NT2/D1 (cell line): ENCODE results near the gene PLCG1.

Experiments
- SUZ12 ChIP-seq: IDR thresholded peaks from 2 replicates; pipeline ENCODE4 v1.6.1; 2011; ENCODE audit not compliant: insufficient read length, insufficient read depth; ENCODE audit errors: extremely low read depth
- YY1 ChIP-seq: IDR thresholded peaks from 2 replicates; pipeline ENCODE4 v1.6.1; 2011; ENCODE audit not compliant: insufficient read length, insufficient read depth

DNA sequence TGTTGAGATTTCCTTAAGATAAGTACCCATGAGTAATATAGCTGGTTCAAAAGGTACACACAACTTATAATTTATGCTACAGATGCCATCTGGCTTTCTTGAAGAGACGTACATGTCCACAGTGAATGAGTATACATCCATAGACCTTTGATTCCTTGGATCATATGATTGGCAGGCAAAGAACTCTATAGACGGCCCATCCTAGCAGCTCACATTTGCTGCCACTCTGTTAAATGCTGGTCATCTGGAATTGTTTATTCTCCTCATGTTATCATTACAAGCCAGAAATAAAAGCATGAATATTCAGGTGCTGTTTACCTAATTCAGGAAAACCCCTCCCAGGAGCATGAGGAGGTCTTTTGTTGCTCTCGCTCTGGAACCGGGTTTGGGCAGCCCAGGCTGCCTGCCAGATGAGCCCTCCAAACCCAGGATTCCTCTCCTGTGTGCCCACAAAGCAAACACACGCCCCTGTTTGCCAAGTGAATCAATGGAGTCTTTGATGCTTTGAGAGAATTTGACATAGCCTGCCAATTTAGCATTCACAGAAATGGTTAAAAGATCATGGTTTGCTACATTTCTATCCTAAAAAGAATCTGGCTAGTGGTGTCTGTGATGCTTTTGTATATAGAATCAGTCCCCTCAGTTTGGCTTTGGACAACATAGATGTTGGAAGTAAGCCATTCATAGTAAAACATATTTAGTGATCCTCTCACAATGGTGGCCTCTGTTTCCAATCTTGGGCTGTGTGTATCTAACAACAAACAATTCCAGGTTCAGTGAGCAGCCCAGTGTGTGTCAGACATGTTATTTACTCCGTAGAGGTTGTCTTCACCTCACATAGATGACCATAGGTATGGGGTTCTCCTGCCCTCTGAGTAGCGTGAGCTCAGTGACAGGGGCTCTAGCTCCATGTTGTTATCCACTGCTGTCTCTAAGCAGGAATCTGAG, 17.5 kb upstream of the PLCG1 start:
- TF ChIP-seq SUZ12 (no peak), YY1 (no peak)
